Mesendoderm (in vitro differentiated cells): ENCODE data around the gene SPACDR.
A peak's percentile ranks its signal among the peaks of the same experiment; 100 is the strongest.

Experiments used
- DNase-seq: peaks from one replicate; pipeline ENCODE4 v3.0.0; 2013
- H2AK5ac ChIP-seq: 2 replicates; pipeline ENCODE4 v1.6.1; 2013; ENCODE audit warnings: low read length, inconsistent platforms
- H2BK120ac ChIP-seq: 2 replicates; pipeline ENCODE4 v1.6.1; 2013; ENCODE audit warnings: low read depth, mild to moderate bottlenecking, low read length, moderate library complexity, mixed read lengths
- H2BK15ac ChIP-seq: replicated peaks from 2 replicates; pipeline ENCODE4 v1.6.1; 2013; ENCODE audit warnings: low read depth, mild to moderate bottlenecking, moderate library complexity
- H2BK5ac ChIP-seq: 2 replicates; pipeline ENCODE4 v1.6.1; 2013; ENCODE audit warnings: low read length, inconsistent platforms
- H3K18ac ChIP-seq: 2 replicates; pipeline ENCODE4 v1.6.1; 2013; ENCODE audit warnings: mild to moderate bottlenecking, low read length, mixed read lengths
- H3K23ac ChIP-seq: one replicate; pipeline ENCODE4 v1.6.1; 2013; ENCODE audit warnings: low read length
- H3K27ac ChIP-seq: 2 replicates; pipeline ENCODE4 v1.5.1; 2013; ENCODE audit warnings: low read depth, mild to moderate bottlenecking, inconsistent platforms, low read length, moderate library complexity
- H3K27me3 ChIP-seq: 2 replicates; pipeline ENCODE4 v1.6.1; 2013; ENCODE audit warnings: low read length, control low read depth, mild to moderate bottlenecking, inconsistent platforms; ENCODE audit not compliant: insufficient read depth, poor library complexity
- H3K36me3 ChIP-seq: 2 replicates; pipeline ENCODE4 v1.6.1; 2013; ENCODE audit warnings: low read length, inconsistent platforms; ENCODE audit not compliant: control insufficient read depth, insufficient read depth
- H3K4ac ChIP-seq: one replicate; pipeline ENCODE4 v1.6.1; 2013; ENCODE audit warnings: low read depth, mild to moderate bottlenecking, low read length, moderate library complexity
- H3K4me1 ChIP-seq: 2 replicates; pipeline ENCODE4 v1.6.1; 2013; ENCODE audit warnings: low read depth, low read length, inconsistent platforms; ENCODE audit not compliant: control insufficient read depth
- H3K4me2 ChIP-seq: 2 replicates; pipeline ENCODE4 v1.6.1; 2013; ENCODE audit warnings: low read length
- H3K4me3 ChIP-seq: 2 replicates; pipeline ENCODE4 v1.5.1; 2013; ENCODE audit warnings: mild to moderate bottlenecking, low read length
- H3K56ac ChIP-seq: one replicate; pipeline ENCODE4 v1.6.1; 2013; ENCODE audit warnings: low read length
- H3K79me1 ChIP-seq: 2 replicates; pipeline ENCODE4 v1.6.1; 2013; ENCODE audit warnings: low read length, inconsistent platforms
- H3K79me2 ChIP-seq: 2 replicates; pipeline ENCODE4 v1.6.1; 2013; ENCODE audit warnings: mild to moderate bottlenecking, low read length; ENCODE audit not compliant: control insufficient read depth, insufficient read depth
- H3K9ac ChIP-seq: 2 replicates; pipeline ENCODE4 v1.6.1; 2013; ENCODE audit warnings: low read length, inconsistent platforms
- H4K5ac ChIP-seq: one replicate; pipeline ENCODE4 v1.6.1; 2013; ENCODE audit warnings: low read length
- H4K8ac ChIP-seq: one replicate; pipeline ENCODE4 v1.6.1; 2013; ENCODE audit warnings: low read depth, mild to moderate bottlenecking, control low read depth, low read length, moderate library complexity
- WGBS: extraction: QIAGEN DNeasy Blood & Tissue Kit; methylation state at CpG from one replicate; pipeline ENCODE4 v1.1.7; 2013; ENCODE audit warnings: low lambda C conversion rate, missing lambda C conversion rate; ENCODE audit not compliant: insufficient coverage; ENCODE audit errors: extremely low coverage; 5-methylcytosine and 5-hydroxymethylcytosine counted together

SPACDR gene

DNA sequence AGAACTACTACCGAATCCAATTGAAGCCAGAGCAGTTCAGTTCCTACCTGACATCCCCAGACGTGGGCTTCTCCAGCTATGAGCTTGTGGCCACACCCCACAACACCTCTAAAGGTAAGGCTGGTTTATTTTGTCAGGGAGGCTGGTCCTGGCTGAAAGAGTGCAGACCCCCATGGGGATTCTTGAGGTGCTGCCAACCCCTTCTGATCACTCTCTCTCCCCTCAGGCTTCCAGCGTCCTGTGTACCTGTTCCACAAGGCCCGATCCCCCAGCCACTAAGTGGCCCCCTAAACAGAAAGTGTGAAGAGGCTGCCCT, 30.8 kb downstream of the SPACDR start:
- peaks cover 5% of the 10 kb centered on the region for H3K36me3 ChIP-seq
- H2BK120ac ChIP-seq: no peak overlapping the region
- H3K27me3 ChIP-seq: no peaks in the 10 kb centered on the region
- peaks cover 30% of the 10 kb centered on the region for H3K79me1 ChIP-seq
- no peak overlapping the region for H3K56ac ChIP-seq
- DNase-seq: no peak
- H2BK15ac ChIP-seq: no peak overlapping the region
- no peak overlapping the region for H3K4ac ChIP-seq
- no peak overlapping the region for H4K8ac ChIP-seq
- H3K18ac ChIP-seq: no peak overlapping the region
- no peak overlapping the region for H3K4me2 ChIP-seq
- no peak overlapping the region for H4K5ac ChIP-seq
- no peak overlapping the region for H3K23ac ChIP-seq
- H3K4me1 ChIP-seq: peaks cover 12% of the 10 kb centered on the region
- H2BK5ac ChIP-seq: no peak overlapping the region
- no peak overlapping the region for H2AK5ac ChIP-seq
- H3K9ac ChIP-seq: no peak overlapping the region
- no peak overlapping the region for H3K4me3 ChIP-seq
- H3K27ac ChIP-seq: no peak overlapping the region
- peaks cover 48% of the 10 kb centered on the region for H3K79me2 ChIP-seq
- no CpG with 5 or more reads among the region's 4 CpGs for WGBS

DNA sequence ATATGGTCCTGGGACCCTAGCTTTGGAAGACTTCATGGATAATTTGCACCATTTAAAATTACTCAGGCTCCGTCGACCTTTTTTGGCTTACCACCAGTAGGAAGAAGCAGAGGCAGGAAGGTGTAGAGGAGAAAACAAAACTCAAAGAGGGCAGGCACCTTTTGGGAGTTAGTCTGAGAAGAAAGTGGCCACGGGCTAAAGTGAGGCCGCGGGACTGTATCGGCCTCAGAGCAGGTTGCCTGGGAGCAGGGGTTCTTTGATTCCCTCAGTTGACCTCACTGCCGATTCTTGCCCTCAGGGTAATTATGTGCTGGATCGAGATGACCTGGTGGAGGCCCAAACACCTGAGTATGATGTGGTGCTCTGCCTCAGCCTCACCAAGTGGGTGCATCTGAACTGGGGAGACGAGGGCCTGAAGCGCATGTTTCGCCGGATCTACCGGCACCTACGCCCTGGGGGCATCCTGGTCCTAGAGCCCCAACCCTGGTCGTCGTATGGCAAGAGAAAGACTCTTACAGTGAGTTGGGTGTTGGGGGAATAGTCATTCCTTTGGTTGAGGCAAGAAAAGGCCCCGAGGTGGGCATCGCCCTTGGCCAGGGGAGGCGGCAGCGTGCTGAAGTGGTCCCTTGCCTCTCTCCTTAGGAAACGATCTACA, 31.3 kb downstream of the SPACDR start:
- H3K56ac ChIP-seq: peak overlapping the region; percentile 90
- WGBS: no CpG with 5 or more reads among the region's 21 CpGs
- peaks cover 30% of the 10 kb centered on the region for H3K79me1 ChIP-seq
- H3K4me3 ChIP-seq: no peak overlapping the region
- no peak overlapping the region for H3K4ac ChIP-seq
- no peak overlapping the region for H3K23ac ChIP-seq
- peak overlapping the region; percentile 6 for H3K4me2 ChIP-seq
- no peaks in the 10 kb centered on the region for H3K27me3 ChIP-seq
- H3K4me1 ChIP-seq: peaks cover 12% of the 10 kb centered on the region
- peak overlapping the region; percentile 80 for H3K9ac ChIP-seq
- no peak overlapping the region for H2BK15ac ChIP-seq
- H3K18ac ChIP-seq: no peak overlapping the region
- no peak overlapping the region for H4K8ac ChIP-seq
- peaks cover 48% of the 10 kb centered on the region for H3K79me2 ChIP-seq
- peaks cover 5% of the 10 kb centered on the region for H3K36me3 ChIP-seq
- no peak for DNase-seq
- no peak overlapping the region for H4K5ac ChIP-seq
- no peak overlapping the region for H2BK120ac ChIP-seq
- no peak overlapping the region for H2BK5ac ChIP-seq
- no peak overlapping the region for H2AK5ac ChIP-seq
- peak overlapping the region; percentile 26 for H3K27ac ChIP-seq

DNA sequence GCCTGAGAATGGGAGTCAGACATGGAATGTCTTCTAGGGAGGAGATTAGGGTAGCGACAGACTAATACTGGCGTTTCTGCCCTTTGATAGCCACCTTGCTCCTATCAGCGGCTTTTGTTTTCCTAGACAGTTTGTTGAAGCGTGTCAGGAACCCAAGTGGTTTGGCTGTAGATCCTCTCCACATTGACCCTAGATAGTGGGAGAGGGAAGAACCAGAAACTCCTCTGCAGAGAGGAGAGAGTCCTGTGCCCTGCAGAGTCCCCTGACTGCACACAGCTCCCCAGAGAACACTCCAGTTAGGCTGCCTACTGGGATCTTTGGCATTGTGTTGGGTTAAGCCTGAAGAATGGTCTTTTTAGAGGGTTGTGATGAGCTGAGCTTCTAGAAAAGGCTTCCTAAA, 32.0 kb downstream of the SPACDR start:
- Histone ChIP-seq H4K5ac (no peak overlapping the region), H3K4me3 (no peak overlapping the region), H3K79me2 (peaks cover 48% of the 10 kb centered on the region), H4K8ac (no peak overlapping the region), H3K23ac (no peak overlapping the region), H2AK5ac (no peak overlapping the region), H3K27ac (peak overlapping the region; percentile 26), H3K27me3 (no peaks in the 10 kb centered on the region), H2BK15ac (no peak overlapping the region), H3K9ac (peak overlapping the region; percentile 80), H3K4me1 (peaks cover 12% of the 10 kb centered on the region), H3K36me3 (peaks cover 5% of the 10 kb centered on the region), H2BK5ac (no peak overlapping the region), H3K79me1 (peaks cover 30% of the 10 kb centered on the region), H3K18ac (no peak overlapping the region), H3K4ac (no peak overlapping the region), H3K4me2 (peak overlapping the region; percentile 36), H3K56ac (peak overlapping the region; percentile 90), H2BK120ac (no peak overlapping the region)
- no CpG with 5 or more reads among the region's 4 CpGs for WGBS
- peak; percentile 24 for DNase-seq

DNA sequence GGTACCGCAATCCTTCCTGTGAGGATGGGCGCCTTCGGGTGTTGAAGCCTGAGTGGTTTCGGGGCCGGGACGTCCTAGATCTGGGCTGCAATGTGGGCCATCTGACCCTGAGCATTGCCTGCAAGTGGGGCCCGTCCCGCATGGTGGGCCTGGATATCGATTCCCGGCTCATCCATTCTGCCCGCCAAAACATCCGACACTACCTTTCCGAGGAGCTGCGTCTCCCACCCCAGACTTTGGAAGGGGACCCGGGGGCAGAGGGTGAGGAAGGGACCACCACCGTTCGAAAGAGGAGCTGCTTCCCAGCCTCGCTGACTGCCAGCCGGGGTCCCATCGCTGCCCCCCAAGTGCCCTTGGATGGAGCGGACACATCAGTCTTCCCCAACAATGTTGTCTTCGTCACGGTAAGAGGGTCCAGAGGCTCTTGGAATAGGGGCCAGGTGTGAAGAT, 32.7 kb downstream of the SPACDR start:
- Histone ChIP-seq H3K18ac (no peak overlapping the region), H2BK5ac (no peak overlapping the region), H3K56ac (peak overlapping the region; percentile 90), H3K4me2 (peak overlapping the region; percentile 36), H3K4me1 (peaks cover 12% of the 10 kb centered on the region), H3K79me2 (peaks cover 48% of the 10 kb centered on the region), H2AK5ac (no peak overlapping the region), H3K36me3 (peaks cover 5% of the 10 kb centered on the region), H3K79me1 (peaks cover 30% of the 10 kb centered on the region), H3K4ac (no peak overlapping the region), H4K5ac (no peak overlapping the region), H4K8ac (no peak overlapping the region), H3K27ac (no peak overlapping the region), H3K27me3 (no peaks in the 10 kb centered on the region), H2BK15ac (no peak overlapping the region), H3K4me3 (no peak overlapping the region), H3K23ac (no peak overlapping the region), H2BK120ac (no peak overlapping the region), H3K9ac (peak overlapping the region; percentile 80)
- no peak for DNase-seq
- no CpG with 5 or more reads among the region's 23 CpGs for WGBS

DNA sequence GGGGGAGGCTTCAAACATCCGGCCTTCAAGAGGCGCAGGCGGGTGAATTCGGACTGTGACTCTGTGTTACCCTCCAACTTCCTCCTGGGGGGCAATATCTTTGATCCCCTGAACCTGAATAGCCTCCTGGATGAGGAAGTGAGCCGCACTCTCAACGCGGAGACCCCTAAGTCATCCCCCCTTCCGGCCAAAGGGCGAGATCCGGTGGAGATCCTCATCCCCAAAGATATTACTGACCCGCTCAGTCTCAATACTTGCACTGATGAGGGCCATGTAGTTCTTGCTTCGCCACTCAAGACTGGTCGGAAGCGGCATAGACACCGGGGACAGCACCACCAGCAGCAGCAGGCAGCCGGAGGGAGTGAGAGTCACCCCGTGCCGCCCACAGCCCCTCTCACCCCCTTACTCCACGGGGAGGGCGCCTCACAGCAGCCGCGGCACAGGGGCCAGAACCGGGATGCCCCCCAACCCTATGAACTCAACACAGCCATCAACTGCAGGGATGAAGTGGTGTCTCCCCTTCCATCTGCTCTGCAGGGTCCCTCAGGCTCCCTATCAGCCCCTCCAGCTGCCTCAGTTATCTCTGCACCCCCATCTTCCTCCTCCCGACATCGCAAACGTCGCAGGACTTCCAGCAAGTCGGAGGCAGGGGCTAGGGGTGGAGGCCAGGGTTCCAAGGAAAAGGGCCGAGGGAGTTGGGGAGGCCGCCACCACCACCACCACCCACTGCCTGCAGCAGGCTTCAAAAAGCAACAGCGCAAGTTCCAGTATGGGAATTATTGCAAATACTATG, 33.4 kb downstream of the SPACDR start:
- H3K79me1 ChIP-seq: peaks cover 28% of the 10 kb centered on the region
- H2AK5ac ChIP-seq: peak overlapping the region; percentile 4
- H3K27ac ChIP-seq: peak overlapping the region; percentile 39
- peak overlapping the region; percentile 80 for H3K9ac ChIP-seq
- H2BK5ac ChIP-seq: peak overlapping the region; percentile 26
- peak overlapping the region; percentile 99 for H3K18ac ChIP-seq
- no peak overlapping the region for H4K5ac ChIP-seq
- H3K56ac ChIP-seq: peak overlapping the region; percentile 90
- H3K23ac ChIP-seq: peak overlapping the region; percentile 48
- H3K27me3 ChIP-seq: no peaks in the 10 kb centered on the region
- no peak overlapping the region for H2BK120ac ChIP-seq
- WGBS: no CpG with 5 or more reads among the region's 31 CpGs
- H2BK15ac ChIP-seq: no peak overlapping the region
- no peak overlapping the region for H4K8ac ChIP-seq
- no peak for DNase-seq
- peak overlapping the region; percentile 30 for H3K4me2 ChIP-seq
- H3K4ac ChIP-seq: peak overlapping the region; percentile 86
- peaks cover 5% of the 10 kb centered on the region for H3K36me3 ChIP-seq
- H3K4me3 ChIP-seq: peak overlapping the region; percentile 3
- peaks cover 12% of the 10 kb centered on the region for H3K4me1 ChIP-seq
- peaks cover 46% of the 10 kb centered on the region for H3K79me2 ChIP-seq
